Pancreas (tissue), 10 donors: ENCODE results near the gene PNMA6E. TPM values are rescaled to one million over a fixed set of nuclear protein-coding genes. Genes with fewer than 3 reads are reported as not detected.

Experiments
- ATAC-seq, 4 donors: fragments of 200-7000 bp; cut with Tn5 transposase; one replicate each; pipeline versions ENCODE4 v1.8.0 to v1.9.1; 2020; ENCODE audit warnings: mild to moderate bottlenecking in 4 of 4, moderate library complexity in 4 of 4
- DNase-seq, 6 donors: peaks; one replicate each; pipeline ENCODE4 v3.0.0-alpha.2; 2020
- FAIRE-seq: peaks from 2 replicates; lab custom pipeline; 2012; peaks lifted over from hg19 to GRCh38; lab: Jason Lieb, UNC
- H3K27ac ChIP-seq, 4 donors: fragments of 200-600 bp; sonication (generic); 1 replicate in 3 of 4; 2 replicates in 1 of 4; pipeline versions ENCODE4 v1.5.0 to v1.8.0; 2020
- H3K27me3 ChIP-seq, 4 donors: fragments of 200-600 bp; one replicate each; pipeline ENCODE4 v1.8.0; 2021
- H3K36me3 ChIP-seq, 3 donors: fragments of 200-600 bp; sonication (generic) in 1 of 3; one replicate each; pipeline versions ENCODE4 v1.5.0 to v1.8.0; 2020 to 2021
- H3K4me1 ChIP-seq, 3 donors: fragments of 200-600 bp; one replicate each; pipeline ENCODE4 v1.8.0; 2021
- H3K4me3 ChIP-seq, 4 donors: fragments of 200-600 bp; sonication (generic) in 2 of 4; one replicate each; pipeline versions ENCODE4 v1.5.0 to v1.8.0; 2020 to 2021
- H3K9me3 ChIP-seq, 4 donors: fragments of 200-600 bp; one replicate each; pipeline ENCODE4 v1.8.0; 2021
- WGBS, 2 donors: extraction: QIAGEN DNeasy Blood & Tissue Kit; methylation state at CpG; one replicate each; pipeline ENCODE4 v1.1.7; 2013; 5-methylcytosine and 5-hydroxymethylcytosine counted together
- intact Hi-C, 3 donors: fragments of 100-400 bp; cut with DNase I; formaldehyde crosslinking; loops; one replicate each; pipeline versions ENCODE4 v1.11.1 to v1.14.2; 2022
- polyA plus RNA-seq, 2 donors: library from polyadenylated mRNA; stranded (reverse); fragments of 200-250 nt; gene quantifications; one replicate each; pipeline ENCODE4 v1.2.3, GENCODE V29; 2013
- total RNA-seq, 6 donors: library from RNA; stranded (reverse); fragmentation: NEBNext Ultra II Directional in 4 of 6; extraction: Animal tissue kit (Norgen Biotek cat#: 25700) in 4 of 6; gene quantifications; one replicate each; pipeline versions ENCODE4 v1.2.1 to v1.2.4, GENCODE V29; 2021 to 2023
- TF ChIP-seq, protein P1 (sequence below), 4 donors: fragments of 200-600 bp; sonication (generic) in 3 of 4; IDR thresholded peaks; one replicate each; pipeline versions ENCODE4 v1.5.0 to v1.8.0; 2021; ENCODE audit warnings: antibody characterized with exemption in 4 of 4
- donor health status: healthy with polysubstance abuse.
- donor health status: DM: no; HTN: no; CAD: no; lungs with moderate emphysema.
- donor health status: DM: no; HTN: no; CAD: no.
- donor health status: control.
- donor health status: control.
- donor health status: Bipolar disorder and iron deficiency.
- donor health status: DM: yes; HTN: yes; CAD: no.
- donor health status: DM: no; HTN: no; CAD: no.
- donor health status: DM: no; HTN: no; CAD: no.
- donor health status: DM: yes; HTN: yes; CAD: no.

Gene PNMA6E
- total and polyA plus RNA-seq, 8 donors, result not detected

GRCh38 chrX:153442463-153442862, 41.3 kb upstream of the PNMA6E start:
- H3K27ac ChIP-seq, result no peak overlapping the region
- no peaks in the 10 kb centered on the region for H3K36me3 ChIP-seq
- H3K4me1 ChIP-seq, result no peaks in the 10 kb centered on the region
- TF ChIP-seq, protein P1, sequence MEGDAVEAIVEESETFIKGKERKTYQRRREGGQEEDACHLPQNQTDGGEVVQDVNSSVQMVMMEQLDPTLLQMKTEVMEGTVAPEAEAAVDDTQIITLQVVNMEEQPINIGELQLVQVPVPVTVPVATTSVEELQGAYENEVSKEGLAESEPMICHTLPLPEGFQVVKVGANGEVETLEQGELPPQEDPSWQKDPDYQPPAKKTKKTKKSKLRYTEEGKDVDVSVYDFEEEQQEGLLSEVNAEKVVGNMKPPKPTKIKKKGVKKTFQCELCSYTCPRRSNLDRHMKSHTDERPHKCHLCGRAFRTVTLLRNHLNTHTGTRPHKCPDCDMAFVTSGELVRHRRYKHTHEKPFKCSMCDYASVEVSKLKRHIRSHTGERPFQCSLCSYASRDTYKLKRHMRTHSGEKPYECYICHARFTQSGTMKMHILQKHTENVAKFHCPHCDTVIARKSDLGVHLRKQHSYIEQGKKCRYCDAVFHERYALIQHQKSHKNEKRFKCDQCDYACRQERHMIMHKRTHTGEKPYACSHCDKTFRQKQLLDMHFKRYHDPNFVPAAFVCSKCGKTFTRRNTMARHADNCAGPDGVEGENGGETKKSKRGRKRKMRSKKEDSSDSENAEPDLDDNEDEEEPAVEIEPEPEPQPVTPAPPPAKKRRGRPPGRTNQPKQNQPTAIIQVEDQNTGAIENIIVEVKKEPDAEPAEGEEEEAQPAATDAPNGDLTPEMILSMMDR (IDR thresholded peaks at IDR 0.05), result no peak
- FAIRE-seq (no peak), ATAC-seq (no peak), DNase-seq (no peak)
- H3K9me3 ChIP-seq, result no peaks in the 10 kb centered on the region
- peaks cover 0 to 5% (median 2%) of the 10 kb centered on the region in 4 donors for H3K27me3 ChIP-seq
- 53 to 64% methylated on average over 5 of the region's 5 CpGs for WGBS, 2 donors
- intact Hi-C loops, result no loop called here
- H3K4me3 ChIP-seq, result no peak overlapping the region

DNA sequence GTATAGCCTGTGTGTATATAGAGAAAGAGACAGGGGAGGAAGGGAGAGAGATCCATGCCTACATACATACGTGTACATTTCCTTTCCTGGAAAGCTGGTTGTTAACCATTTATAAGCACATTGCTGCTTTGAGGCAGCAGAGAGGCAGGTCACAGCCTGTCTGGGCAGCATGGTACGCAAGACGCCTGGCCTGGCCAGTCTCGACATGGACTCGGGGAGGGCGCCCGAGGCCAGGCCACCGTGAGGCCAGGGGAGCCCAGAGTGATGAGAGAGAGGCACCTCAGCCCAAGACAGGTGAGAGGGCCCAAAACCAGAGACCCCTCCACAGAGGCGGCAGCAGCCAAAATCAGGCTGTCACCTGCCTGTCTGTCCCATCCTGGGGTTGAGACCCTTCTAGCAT, 40.8 kb upstream of the PNMA6E start:
- no peak for ATAC-seq
- Histone ChIP-seq H3K36me3 (no peaks in the 10 kb centered on the region), H3K4me3 (no peak overlapping the region), H3K4me1 (no peaks in the 10 kb centered on the region), H3K9me3 (no peaks in the 10 kb centered on the region), H3K27ac (no peak overlapping the region), H3K27me3 (peaks cover 0 to 7% (median 2%) of the 10 kb centered on the region in 4 donors)
- FAIRE-seq, result no peak
- no peak for DNase-seq
- TF ChIP-seq, protein P1 (IDR thresholded peaks at IDR 0.05), result no peak
- intact Hi-C loops, result no loop called here
- 80 to 83% methylated on average over 9 of the region's 9 CpGs for WGBS, 2 donors

- 22 to 51% methylated on average over 7 of the region's 7 CpGs for WGBS, 2 donors
- Histone ChIP-seq H3K27me3 (peaks cover 0 to 9% (median 2%) of the 10 kb centered on the region in 4 donors), H3K4me3 (no peak overlapping the region), H3K27ac (no peak overlapping the region), H3K4me1 (no peaks in the 10 kb centered on the region), H3K36me3 (no peaks in the 10 kb centered on the region), H3K9me3 (no peaks in the 10 kb centered on the region)
- DNase-seq (no peak), FAIRE-seq (no peak), ATAC-seq (no peak)
- TF ChIP-seq, protein P1 (IDR thresholded peaks at IDR 0.05), result no peak
- intact Hi-C loops, result no loop called here
Observed at GRCh38 chrX:153441296-153441695, 40.1 kb upstream of the PNMA6E start.

DNA sequence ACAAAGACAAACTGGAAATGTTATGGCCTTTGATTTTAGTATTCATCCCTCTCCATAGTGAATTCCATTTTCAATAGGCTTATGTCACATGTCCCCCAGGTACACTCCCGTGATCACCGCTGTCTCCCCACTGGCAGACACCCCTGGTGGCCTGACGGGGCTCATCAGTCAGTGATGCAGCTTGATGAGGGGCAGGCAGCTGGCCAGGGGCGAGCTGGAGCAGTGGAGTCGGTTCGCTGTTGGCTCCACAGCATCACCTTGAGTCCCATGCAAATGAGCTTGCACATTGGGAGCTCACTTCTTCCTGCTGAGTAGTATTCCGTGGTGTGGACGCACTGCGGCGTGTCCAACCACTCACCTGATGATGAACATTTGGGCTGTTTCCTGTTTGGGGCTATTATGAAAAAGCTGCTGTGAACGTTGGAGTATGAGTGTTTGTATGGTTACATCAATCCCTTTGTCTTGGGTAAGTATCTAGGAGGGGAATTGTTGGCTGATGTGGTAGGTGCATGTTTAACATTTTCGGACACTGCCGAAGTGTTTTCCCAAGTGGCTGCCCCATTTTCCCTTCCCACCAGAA, 39.5 kb upstream of the PNMA6E start:
- H3K36me3 ChIP-seq, result no peaks in the 10 kb centered on the region
- intact Hi-C loops, result no loop called here
- ATAC-seq (no peak), DNase-seq (no peak), FAIRE-seq (no peak)
- WGBS, 2 donors, result 65 to 67% methylated on average over 13 of the region's 13 CpGs
- H3K4me3 ChIP-seq, result no peak overlapping the region
- no peaks in the 10 kb centered on the region for H3K9me3 ChIP-seq
- H3K4me1 ChIP-seq, result no peaks in the 10 kb centered on the region
- H3K27ac ChIP-seq, result no peak overlapping the region
- TF ChIP-seq, protein P1 (IDR thresholded peaks at IDR 0.05), result no peak
- H3K27me3 ChIP-seq, result peaks cover 0 to 9% (median 2%) of the 10 kb centered on the region in 4 donors

DNA sequence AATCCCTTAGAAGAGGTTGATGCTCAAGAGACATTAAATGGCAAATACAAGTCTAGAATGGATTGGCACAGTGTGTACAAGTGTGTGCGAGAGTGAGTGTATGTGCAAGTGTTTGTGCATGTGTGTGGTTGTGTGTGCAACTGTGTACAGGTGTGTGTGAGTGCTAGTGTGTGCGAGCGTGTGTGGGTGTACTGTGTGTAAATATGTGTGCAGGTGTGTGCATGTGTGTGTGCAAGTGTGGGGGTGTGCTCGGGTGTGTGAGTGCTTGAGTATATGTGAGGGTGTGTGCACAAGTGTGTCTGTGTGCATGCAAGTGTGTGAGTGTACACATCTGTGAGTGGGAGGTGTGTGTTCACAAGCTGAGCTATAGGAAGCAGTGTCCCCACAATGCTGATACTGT, 38.8 kb upstream of the PNMA6E start:
- H3K36me3 ChIP-seq, result no peaks in the 10 kb centered on the region
- WGBS, 2 donors, result 65 to 84% methylated on average over 4 of the region's 4 CpGs
- no peaks in the 10 kb centered on the region for H3K9me3 ChIP-seq
- no peaks in the 10 kb centered on the region for H3K4me1 ChIP-seq
- H3K27ac ChIP-seq, result no peak overlapping the region
- DNase-seq (no peak), FAIRE-seq (no peak), ATAC-seq (no peak)
- TF ChIP-seq, protein P1 (IDR thresholded peaks at IDR 0.05), result no peak
- intact Hi-C loops, result no loop called here
- H3K27me3 ChIP-seq, result peaks cover 0 to 9% (median 2%) of the 10 kb centered on the region in 4 donors
- H3K4me3 ChIP-seq, result no peak overlapping the region
